Central memory CD8-positive, alpha-beta T cell (primary cell): Measurements from ENCODE around the gene ITGAL.

ENCODE experiments used
- ATAC-seq: fragments of 150-1000 bp; cut with Tn5 transposase; replicated peaks from 2 replicates; pipeline ENCODE4 v1.10.0; 2022; ENCODE audit warnings: mild to moderate bottlenecking, moderate FRiP score, moderate number of reproducible peaks; ENCODE audit not compliant: poor library complexity, severe bottlenecking; ENCODE audit errors: extremely low read depth
- DNase-seq, 2 donors: peaks; one replicate each; pipeline ENCODE4 v3.0.0; 2021; ENCODE audit warnings: low spot score in 2 of 2
- H3K27ac Mint-ChIP-seq: one replicate; pipeline ENCODE4 v1.8.0; 2022; ENCODE audit warnings: low read depth, mild to moderate bottlenecking, moderate library complexity, mixed read lengths
- H3K27me3 Mint-ChIP-seq: one replicate; pipeline ENCODE4 v1.8.0; 2022; ENCODE audit warnings: mixed read lengths
- H3K36me3 Mint-ChIP-seq: one replicate; pipeline ENCODE4 v1.8.0; 2022; ENCODE audit warnings: mild to moderate bottlenecking, moderate library complexity, mixed read lengths; ENCODE audit not compliant: insufficient read depth
- H3K4me1 Mint-ChIP-seq: one replicate; pipeline ENCODE4 v1.8.0; 2022; ENCODE audit warnings: mixed read lengths
- H3K4me3 Mint-ChIP-seq: one replicate; pipeline ENCODE4 v1.8.0; 2022; ENCODE audit warnings: mild to moderate bottlenecking, moderate library complexity, mixed read lengths
- H3K9me3 Mint-ChIP-seq: one replicate; pipeline ENCODE4 v1.8.0; 2022; ENCODE audit warnings: mixed read lengths

ITGAL gene

GRCh38 chr16:30553393-30553899, 80.9 kb downstream of the ITGAL start:
- Mint-ChIP-seq H3K27me3 (no peaks in the 10 kb centered on the region), H3K36me3 (peaks cover 19% of the 10 kb centered on the region), H3K9me3 (no peaks in the 10 kb centered on the region), H3K4me3 (no peak overlapping the region), H3K27ac (peak overlapping the region; percentile 22), H3K4me1 (peaks cover 30% of the 10 kb centered on the region)
- no peak for DNase-seq
- ATAC-seq = no peak

- Mint-ChIP-seq H3K27ac (no peak overlapping the region), H3K27me3 (no peaks in the 10 kb centered on the region), H3K36me3 (peaks cover 18% of the 10 kb centered on the region), H3K4me1 (peaks cover 42% of the 10 kb centered on the region), H3K4me3 (peak overlapping the region; percentile 12), H3K9me3 (no peaks in the 10 kb centered on the region)
- DNase-seq = no peak
- no peak for ATAC-seq
Measured at GRCh38 chr16:30554557-30555314, 82.2 kb downstream of the ITGAL start.

- peaks cover 44% of the 10 kb centered on the region for H3K4me1 Mint-ChIP-seq
- peaks cover 18% of the 10 kb centered on the region for H3K36me3 Mint-ChIP-seq
- no peaks in the 10 kb centered on the region for H3K9me3 Mint-ChIP-seq
- H3K27ac Mint-ChIP-seq = peak overlapping the region; percentile 89
- H3K4me3 Mint-ChIP-seq = peak overlapping the region; percentile 83
- ATAC-seq = no peak
- H3K27me3 Mint-ChIP-seq = no peaks in the 10 kb centered on the region
- DNase-seq = no peak
Measured at GRCh38 chr16:30555315-30556124, 83.0 kb downstream of the ITGAL start.

- Mint-ChIP-seq H3K4me3 (peak overlapping the region; percentile 83), H3K27me3 (no peaks in the 10 kb centered on the region), H3K4me1 (peaks cover 46% of the 10 kb centered on the region), H3K36me3 (peaks cover 18% of the 10 kb centered on the region), H3K9me3 (no peaks in the 10 kb centered on the region), H3K27ac (peak overlapping the region; percentile 89)
- DNase-seq (no peak), ATAC-seq (no peak)
Measured at GRCh38 chr16:30556125-30556473, 83.6 kb downstream of the ITGAL start.

- H3K4me1 Mint-ChIP-seq = peaks cover 41% of the 10 kb centered on the region
- H3K4me3 Mint-ChIP-seq = peak overlapping the region; percentile 83
- ATAC-seq (no peak), DNase-seq (no peak)
- H3K27ac Mint-ChIP-seq = peak overlapping the region; percentile 89
- peaks cover 14% of the 10 kb centered on the region for H3K36me3 Mint-ChIP-seq
- H3K27me3 Mint-ChIP-seq = no peaks in the 10 kb centered on the region
- H3K9me3 Mint-ChIP-seq = no peaks in the 10 kb centered on the region
Measured at GRCh38 chr16:30557707-30557956, 85.1 kb downstream of the ITGAL start.

- peaks cover 14% of the 10 kb centered on the region for H3K36me3 Mint-ChIP-seq
- peak within 1 kb of the TSS; percentile 83 for H3K4me3 Mint-ChIP-seq
- peaks cover 35% of the 10 kb centered on the region for H3K4me1 Mint-ChIP-seq
- DNase-seq = peak; percentile 85 to 94
- peak; percentile 96 for ATAC-seq
- H3K27me3 Mint-ChIP-seq = no peaks in the 10 kb centered on the region
- H3K27ac Mint-ChIP-seq = peak within 1 kb of the TSS; percentile 89
- H3K9me3 Mint-ChIP-seq = no peaks in the 10 kb centered on the region
Measured at GRCh38 chr16:30557957-30558788, 85.6 kb downstream of the ITGAL start, which contains the start of gene ZNF764. TSS of gene ZNF764 (minus strand) at chr16:30558374. CDS start at chr16:30558182, 192 bp downstream.

GRCh38 chr16:30558789-30559377, 86.3 kb downstream of the ITGAL start:
- Mint-ChIP-seq H3K4me1 (peaks cover 31% of the 10 kb centered on the region), H3K4me3 (peak overlapping the region; percentile 83), H3K36me3 (peaks cover 11% of the 10 kb centered on the region), H3K9me3 (no peaks in the 10 kb centered on the region), H3K27ac (peak overlapping the region; percentile 89), H3K27me3 (no peaks in the 10 kb centered on the region)
- ATAC-seq = no peak
- no peak for DNase-seq

GRCh38 chr16:30559690-30560089, 87.1 kb downstream of the ITGAL start:
- no peaks in the 10 kb centered on the region for H3K9me3 Mint-ChIP-seq
- H3K36me3 Mint-ChIP-seq = peaks cover 11% of the 10 kb centered on the region
- peak overlapping the region; percentile 89 for H3K27ac Mint-ChIP-seq
- DNase-seq (no peak), ATAC-seq (no peak)
- H3K4me3 Mint-ChIP-seq = peak overlapping the region; percentile 83
- no peaks in the 10 kb centered on the region for H3K27me3 Mint-ChIP-seq
- peaks cover 31% of the 10 kb centered on the region for H3K4me1 Mint-ChIP-seq

GRCh38 chr16:30561089-30561816, 88.7 kb downstream of the ITGAL start:
- Mint-ChIP-seq H3K36me3 (peaks cover 8% of the 10 kb centered on the region), H3K4me1 (peaks cover 30% of the 10 kb centered on the region), H3K27me3 (no peaks in the 10 kb centered on the region), H3K27ac (peak overlapping the region; percentile 89), H3K9me3 (no peaks in the 10 kb centered on the region), H3K4me3 (peak overlapping the region; percentile 81)
- no peak for ATAC-seq
- no peak for DNase-seq

- Mint-ChIP-seq H3K4me3 (peak overlapping the region; percentile 81), H3K27me3 (no peaks in the 10 kb centered on the region), H3K9me3 (no peaks in the 10 kb centered on the region), H3K4me1 (peaks cover 36% of the 10 kb centered on the region), H3K27ac (peak overlapping the region; percentile 89), H3K36me3 (peaks cover 6% of the 10 kb centered on the region)
- DNase-seq = no peak
- no peak for ATAC-seq
Measured at GRCh38 chr16:30562021-30562420, 89.5 kb downstream of the ITGAL start.

- H3K4me3 Mint-ChIP-seq = no peak overlapping the region
- no peaks in the 10 kb centered on the region for H3K9me3 Mint-ChIP-seq
- no peak for DNase-seq
- H3K27ac Mint-ChIP-seq = peak overlapping the region; percentile 72
- peaks cover 34% of the 10 kb centered on the region for H3K4me1 Mint-ChIP-seq
- no peak for ATAC-seq
- no peaks in the 10 kb centered on the region for H3K27me3 Mint-ChIP-seq
- H3K36me3 Mint-ChIP-seq = peaks cover 9% of the 10 kb centered on the region
Measured at GRCh38 chr16:30565526-30565925, 93.0 kb downstream of the ITGAL start.
